RWPE1 (cell line): Measurements from ENCODE around the gene IFITM10.

Source experiments
- CTCF ChIA-PET: fragments of 350-600 bp; sonication (Branson Sonifier 250); formaldehyde crosslinking; extraction: SDS; loops from one replicate; lab custom pipeline; 2021; lab: Yijun Ruan, JAX
- POLR2A ChIA-PET: fragments of 400-600 bp; formaldehyde crosslinking; extraction: SDS; loops from one replicate; lab custom pipeline; 2020; ENCODE audit warnings: antibody characterized with exemption; ENCODE audit not compliant: low non-redundant PET; lab: Yijun Ruan, JAX
- DNase-seq: peaks from one replicate; pipeline ENCODE4 v3.0.0; 2012; ENCODE audit warnings: low spot score
- H3K27ac ChIP-seq: fragments of 450-650 bp; 2 replicates; pipeline ENCODE4 v1.5.1; 2017
- TF ChIP-seq, protein P1 (sequence below): fragments of 450-650 bp; conservative IDR thresholded peaks from 2 replicates; pipeline ENCODE4 v1.5.1; 2017; ENCODE audit warnings: low read depth, mild to moderate bottlenecking

The IFITM10 gene

DNA sequence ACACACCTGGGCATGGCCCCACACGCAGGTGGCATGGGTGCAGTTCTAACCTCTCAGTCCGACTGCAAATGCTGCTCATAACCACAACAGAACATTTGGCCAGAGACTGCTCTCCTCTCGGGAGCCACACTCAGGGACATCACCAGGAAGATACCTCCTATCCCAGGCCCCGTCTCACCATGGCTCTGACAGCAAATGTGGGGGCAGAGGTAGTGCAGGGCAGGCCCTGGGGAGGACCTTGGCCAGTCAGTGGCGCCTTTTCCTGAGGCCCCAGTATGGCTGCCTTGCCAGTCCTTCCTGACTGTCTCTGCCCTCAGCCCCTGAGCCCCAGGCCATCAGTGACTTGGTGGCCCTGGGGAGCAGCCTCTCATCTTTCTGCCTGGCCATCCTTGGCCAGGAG, 50.6 kb downstream of the IFITM10 start:
- ChIA-PET POLR2A (no interaction called here), CTCF (no interaction called here)
- no peak for DNase-seq
- H3K27ac ChIP-seq: no peak overlapping the region
- TF ChIP-seq, protein P1, sequence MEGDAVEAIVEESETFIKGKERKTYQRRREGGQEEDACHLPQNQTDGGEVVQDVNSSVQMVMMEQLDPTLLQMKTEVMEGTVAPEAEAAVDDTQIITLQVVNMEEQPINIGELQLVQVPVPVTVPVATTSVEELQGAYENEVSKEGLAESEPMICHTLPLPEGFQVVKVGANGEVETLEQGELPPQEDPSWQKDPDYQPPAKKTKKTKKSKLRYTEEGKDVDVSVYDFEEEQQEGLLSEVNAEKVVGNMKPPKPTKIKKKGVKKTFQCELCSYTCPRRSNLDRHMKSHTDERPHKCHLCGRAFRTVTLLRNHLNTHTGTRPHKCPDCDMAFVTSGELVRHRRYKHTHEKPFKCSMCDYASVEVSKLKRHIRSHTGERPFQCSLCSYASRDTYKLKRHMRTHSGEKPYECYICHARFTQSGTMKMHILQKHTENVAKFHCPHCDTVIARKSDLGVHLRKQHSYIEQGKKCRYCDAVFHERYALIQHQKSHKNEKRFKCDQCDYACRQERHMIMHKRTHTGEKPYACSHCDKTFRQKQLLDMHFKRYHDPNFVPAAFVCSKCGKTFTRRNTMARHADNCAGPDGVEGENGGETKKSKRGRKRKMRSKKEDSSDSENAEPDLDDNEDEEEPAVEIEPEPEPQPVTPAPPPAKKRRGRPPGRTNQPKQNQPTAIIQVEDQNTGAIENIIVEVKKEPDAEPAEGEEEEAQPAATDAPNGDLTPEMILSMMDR: no peak

DNA sequence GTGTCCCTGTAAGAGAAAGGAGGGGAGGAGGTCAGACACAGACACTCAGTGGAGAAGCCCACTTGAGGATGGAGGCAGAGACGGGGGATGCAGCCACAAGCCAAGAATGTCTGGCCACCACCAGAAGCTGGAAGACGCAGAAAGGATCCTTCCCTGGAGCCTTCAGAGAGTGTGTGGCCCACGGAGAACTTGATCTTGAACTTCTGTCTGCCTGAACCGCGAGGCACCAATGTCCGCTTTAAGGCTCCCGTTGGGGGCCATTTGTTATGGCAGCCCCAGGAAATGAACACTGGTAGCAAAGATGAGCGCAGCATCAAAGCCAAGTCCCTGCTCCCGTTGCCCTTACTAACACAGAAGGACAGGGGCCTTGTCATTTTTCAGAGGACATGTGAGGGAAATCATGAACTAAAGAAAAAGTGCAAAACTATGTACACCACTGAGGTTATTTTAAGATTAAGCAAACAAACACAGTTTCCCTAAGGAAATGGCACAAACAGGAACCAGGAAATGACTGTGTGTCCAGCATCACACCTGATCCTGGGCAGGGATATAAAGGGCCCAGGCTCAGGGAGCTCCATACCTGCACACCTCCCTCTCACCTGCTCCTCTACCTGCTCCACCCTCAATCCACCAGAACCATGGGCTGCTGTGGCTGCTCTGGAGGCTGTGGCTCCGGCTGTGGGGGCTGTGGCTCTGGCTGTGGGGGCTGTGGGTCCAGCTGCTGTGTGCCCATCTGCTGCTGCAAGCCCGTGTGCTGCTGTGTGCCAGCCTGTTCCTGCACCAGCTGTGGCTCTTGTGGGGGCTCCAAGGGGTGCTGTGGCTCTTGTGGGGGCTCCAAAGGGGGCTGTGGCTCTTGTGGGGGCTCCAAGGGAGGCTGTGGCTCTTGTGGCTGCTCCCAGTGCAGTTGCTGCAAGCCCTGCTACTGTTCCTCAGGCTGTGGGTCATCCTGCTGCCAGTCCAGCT, 53.5 kb downstream of the IFITM10 start, which contains the start of gene KRTAP5-6:
Gene KRTAP5-6 (plus strand): TSS at position 588 of the 963 bp plus-strand sequence. CDS start 51 bp downstream, at position 639.
- TF ChIP-seq, protein P1: no peak
- H3K27ac ChIP-seq: no peak within 1 kb of the TSS
- POLR2A ChIA-PET: no interaction called here
- CTCF ChIA-PET: interaction anchor here (0.8 kb wide), 1 partner anchor 17 kb away, joined by 3 read pairs; no protein-coding TSS in a partner anchor
- no peak for DNase-seq

DNA sequence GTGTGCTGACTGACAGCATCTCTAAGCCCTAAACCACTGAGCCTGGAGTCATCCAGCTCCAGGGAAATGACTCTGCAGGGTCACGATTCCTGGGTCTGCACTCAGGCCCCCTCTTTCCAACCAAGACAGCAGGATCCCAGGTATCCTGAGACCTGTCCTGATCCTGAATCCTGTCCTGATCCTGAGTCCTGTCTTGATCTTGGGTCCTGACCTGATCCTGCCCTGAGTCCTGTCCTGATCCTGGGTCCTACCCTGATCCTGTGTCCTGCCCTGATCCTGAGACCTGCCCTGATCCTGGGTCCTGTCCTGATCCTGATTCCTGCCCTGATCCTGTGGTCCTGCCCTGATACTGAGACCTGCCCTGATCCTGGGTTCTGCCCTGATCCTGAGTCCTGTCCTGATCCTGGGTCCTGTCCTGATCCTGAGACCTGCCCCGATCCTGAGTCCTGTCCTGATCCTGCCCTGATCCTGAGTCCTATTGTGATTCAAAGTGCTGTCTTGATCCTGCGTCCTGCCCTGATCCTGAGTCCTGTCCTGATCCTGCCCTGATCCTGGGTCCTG, 54.8 kb downstream of the IFITM10 start:
- TF ChIP-seq, protein P1: no peak
- CTCF ChIA-PET: interaction anchor here (0.7 to 5.4 kb wide), 2 partner anchors 137 to 193 kb away, joined by 4 to 85 read pairs; partner anchors contain the start of gene SYT8
- no peak for DNase-seq

DNA sequence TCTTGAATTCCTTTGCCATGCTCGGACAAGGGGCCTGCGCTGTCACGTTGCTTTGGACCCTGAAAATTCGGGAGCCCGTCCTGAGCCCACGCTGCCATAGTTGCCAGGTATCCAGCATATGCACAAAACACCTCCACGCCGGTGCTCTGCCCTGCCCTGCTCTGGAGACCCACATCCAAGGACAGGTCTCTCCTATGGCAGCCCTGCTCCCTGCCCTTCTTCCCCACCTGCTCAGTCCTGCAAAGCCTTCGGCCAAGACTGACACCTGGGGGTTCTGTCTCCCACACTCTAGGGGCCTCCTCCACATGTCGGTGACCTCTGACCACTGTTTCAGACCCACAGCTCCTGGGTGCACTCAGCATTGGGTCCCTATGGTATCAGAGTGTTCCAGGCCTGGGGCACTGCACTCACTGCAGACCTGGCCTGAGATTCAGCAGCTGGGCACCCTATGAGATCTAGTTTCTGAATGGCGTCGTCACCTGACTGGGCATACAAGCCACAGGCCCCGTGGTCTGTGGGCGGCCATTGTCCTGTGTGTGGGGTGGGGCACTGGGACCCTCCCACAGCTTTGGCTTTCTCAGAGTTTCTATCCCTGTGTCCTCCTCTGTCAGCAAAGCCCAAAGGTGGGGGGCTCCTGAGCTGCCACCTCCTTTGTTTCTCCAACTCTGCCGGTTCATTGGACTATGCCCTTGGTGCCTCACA, 55.4 kb downstream of the IFITM10 start:
- DNase-seq: no peak
- TF ChIP-seq, protein P1: no peak
- ChIA-PET POLR2A (no interaction called here), CTCF (interaction anchor here (0.7 to 5.4 kb wide), 15 partner anchors 15 to 461 kb away, joined by 3 to 85 read pairs (median 7); partner anchors contain the start of gene SYT8)
- H3K27ac ChIP-seq: peak overlapping the region; percentile 76

More for the DNA sequence above, 54.8 kb downstream of the IFITM10 start:
- no peak overlapping the region for H3K27ac ChIP-seq
- POLR2A ChIA-PET: no interaction called here

DNA sequence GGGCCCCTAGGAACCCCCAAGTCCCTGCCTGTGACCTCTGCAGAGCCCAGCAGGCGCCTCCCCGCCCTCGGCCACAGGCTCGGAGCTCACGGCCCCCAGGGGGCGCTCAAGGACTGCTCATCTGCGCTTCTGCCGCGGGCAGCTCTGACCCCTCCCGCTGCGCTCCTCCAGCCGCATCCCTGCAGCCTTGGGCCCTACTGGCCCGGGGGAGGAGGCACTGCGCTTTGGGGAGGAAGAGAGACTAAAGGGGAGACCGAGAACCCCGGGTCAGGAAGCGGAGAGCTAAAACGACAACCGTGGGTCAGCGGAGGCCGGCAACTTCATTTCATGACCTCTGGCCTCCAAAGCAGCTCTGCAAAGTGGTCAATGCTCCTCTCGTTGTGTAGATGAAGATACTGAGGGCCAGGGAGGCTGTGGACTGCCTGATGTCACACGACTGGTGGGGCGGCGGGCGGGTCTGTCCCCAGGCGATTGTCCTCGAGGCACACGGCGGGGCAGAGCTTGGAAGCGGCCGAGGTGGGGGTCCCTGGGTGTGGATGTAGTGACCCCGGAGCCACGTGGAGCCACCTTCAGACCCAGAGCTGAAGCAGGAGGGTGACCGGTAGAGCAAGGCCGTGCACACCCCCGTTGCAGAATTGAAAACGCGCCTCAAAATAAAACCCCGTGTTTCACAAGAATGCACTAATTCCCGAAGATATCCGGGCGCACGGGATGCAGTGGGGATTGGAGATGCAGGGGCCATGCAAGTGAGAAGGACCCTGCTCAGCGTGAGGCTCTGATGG, 56.1 kb downstream of the IFITM10 start:
- peak overlapping the region; percentile 76 for H3K27ac ChIP-seq
- ChIA-PET POLR2A (interaction anchor here (0.5 to 0.6 kb wide), 2 partner anchors 16 to 56 kb away, joined by 3 to 4 read pairs; partner anchors contain the start of gene IFITM10), CTCF (interaction anchor here (0.5 to 5.4 kb wide), 56 partner anchors 11 to 1481 kb away, joined by 3 to 85 read pairs (median 4); partner anchors contain the start of genes IFITM10, SYT8 and TNNT3)
- TF ChIP-seq, protein P1: peak; percentile 77
- peak; percentile 82 for DNase-seq
